Stomach smooth muscle (tissue), 2 donors: ENCODE data around the gene TMEM150C.

Experiments
- H3K27ac ChIP-seq: one replicate; pipeline ENCODE4 v1.7.0; 2013; ENCODE audit warnings: mild to moderate bottlenecking, low read length, inconsistent platforms
- H3K27me3 ChIP-seq, 2 donors: one replicate each; pipeline ENCODE4 v1.7.0; 2013; ENCODE audit warnings: low read length in 2 of 2; ENCODE audit not compliant: insufficient read depth in 2 of 2, control insufficient read depth in 1 of 2
- H3K36me3 ChIP-seq, 2 donors: one replicate each; pipeline ENCODE4 v1.7.0; 2013; ENCODE audit warnings: low read length in 2 of 2; ENCODE audit not compliant: control insufficient read depth in 2 of 2, insufficient read depth in 2 of 2
- H3K4me1 ChIP-seq: one replicate; pipeline ENCODE4 v1.7.0; 2013; ENCODE audit warnings: low read length; ENCODE audit not compliant: control insufficient read depth, insufficient read depth
- H3K4me3 ChIP-seq, 2 donors: one replicate each; pipeline ENCODE4 v1.7.0; 2013; ENCODE audit warnings: low read length in 2 of 2
- H3K9ac ChIP-seq, 2 donors: one replicate each; pipeline ENCODE4 v1.7.0; 2013; ENCODE audit warnings: low read length in 2 of 2, mild to moderate bottlenecking in 1 of 2
- H3K9me3 ChIP-seq, 2 donors: one replicate each; pipeline ENCODE4 v1.7.0; 2013; ENCODE audit warnings: low read length in 2 of 2; ENCODE audit not compliant: control insufficient read depth in 2 of 2
- donor health status: healthy.
- donor health status: Pancreatic carcinoma.

The TMEM150C gene

DNA sequence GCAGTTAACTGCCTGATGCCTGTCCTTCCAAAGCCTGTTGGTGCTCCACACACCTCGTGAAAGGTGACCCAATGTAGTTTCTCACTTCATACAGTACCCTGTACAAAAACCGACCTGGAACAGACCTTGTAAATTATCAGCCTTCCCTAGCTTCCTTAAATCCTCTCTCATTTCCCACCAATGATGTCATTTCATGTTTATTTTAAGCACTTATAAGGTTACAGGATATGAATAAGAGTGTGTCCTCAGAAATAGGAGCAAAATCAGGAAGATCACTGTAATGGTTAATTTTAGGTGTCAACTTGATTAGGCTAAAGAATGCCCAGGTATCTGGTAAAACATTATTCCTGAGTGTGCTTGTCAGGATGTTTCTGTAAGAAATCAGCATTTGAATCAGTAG is 44.7 kb downstream of the TMEM150C start:
- no peak overlapping the region for H3K4me3 ChIP-seq
- H3K4me1 ChIP-seq: no peaks in the 10 kb centered on the region
- no peaks in the 10 kb centered on the region for H3K36me3 ChIP-seq
- no peak overlapping the region for H3K9ac ChIP-seq
- H3K27ac ChIP-seq: no peak overlapping the region
- no peaks in the 10 kb centered on the region for H3K9me3 ChIP-seq
- no peaks in the 10 kb centered on the region for H3K27me3 ChIP-seq

- H3K27ac ChIP-seq: no peak overlapping the region
- no peak overlapping the region for H3K4me3 ChIP-seq
- H3K9ac ChIP-seq: no peak overlapping the region
- H3K36me3 ChIP-seq: no peaks in the 10 kb centered on the region
- no peaks in the 10 kb centered on the region for H3K27me3 ChIP-seq
- no peaks in the 10 kb centered on the region for H3K9me3 ChIP-seq
- no peaks in the 10 kb centered on the region for H3K4me1 ChIP-seq
Measured at GRCh38 chr4:82515705-82516104, 46.1 kb downstream of the TMEM150C start.

DNA sequence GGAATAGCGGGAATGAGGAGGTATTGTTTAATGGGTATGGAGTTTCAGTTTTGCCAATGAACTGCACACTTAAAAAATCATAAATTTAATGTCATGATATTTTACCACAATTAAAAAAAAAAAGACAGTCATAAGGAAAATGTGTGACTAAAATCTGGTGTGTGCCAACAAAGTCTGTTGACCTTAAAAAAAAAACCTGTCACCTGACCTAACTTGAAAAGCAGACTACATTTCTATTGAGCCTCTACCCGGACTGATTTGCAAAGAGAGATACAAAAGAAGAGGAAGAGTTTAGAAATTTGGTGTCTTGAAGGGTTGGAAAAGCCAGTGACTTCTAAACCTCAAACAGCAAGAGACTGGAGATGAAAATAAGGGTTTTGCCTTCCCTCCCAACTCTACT is 48.4 kb downstream of the TMEM150C start:
- no peak overlapping the region for H3K9ac ChIP-seq
- H3K4me3 ChIP-seq: no peak overlapping the region
- H3K36me3 ChIP-seq: no peaks in the 10 kb centered on the region
- no peaks in the 10 kb centered on the region for H3K27me3 ChIP-seq
- H3K4me1 ChIP-seq: no peaks in the 10 kb centered on the region
- no peak overlapping the region for H3K27ac ChIP-seq
- no peaks in the 10 kb centered on the region for H3K9me3 ChIP-seq

DNA sequence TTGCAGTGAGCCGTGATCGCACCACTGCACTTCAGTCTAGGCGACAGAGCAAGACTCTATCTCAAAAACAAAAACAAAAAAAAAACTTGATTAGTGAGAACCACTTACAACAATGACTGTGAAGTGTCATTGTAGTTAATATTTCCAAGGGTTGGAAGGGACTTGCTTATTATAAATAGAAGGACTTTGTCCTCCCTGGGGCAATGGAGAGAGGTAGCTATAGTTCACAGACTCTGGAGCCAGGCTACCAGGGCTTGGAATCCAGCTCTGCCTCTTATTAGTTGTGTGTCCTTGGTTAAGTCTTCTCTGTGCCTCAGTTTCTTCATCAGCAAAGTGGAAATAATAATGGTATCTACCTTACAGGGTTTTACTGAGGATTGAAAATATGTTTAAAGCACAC is 51.6 kb downstream of the TMEM150C start:
- no peaks in the 10 kb centered on the region for H3K9me3 ChIP-seq
- H3K4me1 ChIP-seq: no peaks in the 10 kb centered on the region
- H3K4me3 ChIP-seq: no peak overlapping the region
- no peaks in the 10 kb centered on the region for H3K36me3 ChIP-seq
- no peak overlapping the region for H3K27ac ChIP-seq
- no peaks in the 10 kb centered on the region for H3K27me3 ChIP-seq
- no peak overlapping the region for H3K9ac ChIP-seq

GRCh38 chr4:82508806-82509428 is 52.9 kb downstream of the TMEM150C start:
- H3K27ac ChIP-seq: no peak overlapping the region
- H3K9ac ChIP-seq: no peak overlapping the region
- H3K36me3 ChIP-seq: no peaks in the 10 kb centered on the region
- no peaks in the 10 kb centered on the region for H3K4me1 ChIP-seq
- no peaks in the 10 kb centered on the region for H3K9me3 ChIP-seq
- H3K27me3 ChIP-seq: no peaks in the 10 kb centered on the region
- H3K4me3 ChIP-seq: no peak overlapping the region

DNA sequence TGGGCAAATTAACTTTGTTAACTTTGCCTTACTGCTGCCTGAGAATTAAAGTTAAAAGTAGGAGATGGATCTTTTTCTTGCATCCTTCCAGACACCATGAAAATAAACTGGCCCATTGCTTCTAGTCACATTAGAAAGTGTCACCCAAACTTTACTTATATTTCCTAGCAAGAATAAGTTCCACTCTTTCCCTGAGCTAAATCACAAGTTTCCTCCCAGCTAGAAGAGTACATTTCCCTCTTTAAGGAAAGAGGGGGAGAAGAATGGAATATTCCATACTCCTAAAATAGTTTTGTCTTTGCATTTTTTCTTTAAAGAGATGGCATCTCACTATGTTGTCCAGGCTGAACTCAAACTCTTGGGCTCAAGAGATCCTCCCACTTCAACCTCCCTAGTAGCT is 53.8 kb downstream of the TMEM150C start:
- Histone ChIP-seq H3K27me3 (no peaks in the 10 kb centered on the region), H3K9me3 (no peaks in the 10 kb centered on the region), H3K27ac (no peak overlapping the region), H3K4me1 (no peaks in the 10 kb centered on the region), H3K36me3 (no peaks in the 10 kb centered on the region), H3K9ac (no peak overlapping the region), H3K4me3 (no peak overlapping the region)

- Histone ChIP-seq H3K36me3 (no peaks in the 10 kb centered on the region), H3K27me3 (no peaks in the 10 kb centered on the region), H3K9me3 (no peaks in the 10 kb centered on the region), H3K4me3 (no peak overlapping the region), H3K9ac (no peak overlapping the region), H3K27ac (no peak overlapping the region), H3K4me1 (peaks cover 2% of the 10 kb centered on the region)
Measured at GRCh38 chr4:82501154-82501442, 60.7 kb downstream of the TMEM150C start.

GRCh38 chr4:82500435-82501153 is 61.2 kb downstream of the TMEM150C start:
- Histone ChIP-seq H3K4me3 (no peak overlapping the region), H3K36me3 (no peaks in the 10 kb centered on the region), H3K4me1 (peaks cover 2% of the 10 kb centered on the region), H3K9ac (no peak overlapping the region), H3K27me3 (no peaks in the 10 kb centered on the region), H3K27ac (no peak overlapping the region), H3K9me3 (no peaks in the 10 kb centered on the region)

- no peaks in the 10 kb centered on the region for H3K36me3 ChIP-seq
- H3K27me3 ChIP-seq: no peaks in the 10 kb centered on the region
- H3K9me3 ChIP-seq: no peaks in the 10 kb centered on the region
- H3K27ac ChIP-seq: no peak overlapping the region
- peaks cover 2% of the 10 kb centered on the region for H3K4me1 ChIP-seq
- H3K4me3 ChIP-seq: no peak overlapping the region
- H3K9ac ChIP-seq: no peak overlapping the region
Measured at GRCh38 chr4:82499738-82500434, 61.9 kb downstream of the TMEM150C start.

DNA sequence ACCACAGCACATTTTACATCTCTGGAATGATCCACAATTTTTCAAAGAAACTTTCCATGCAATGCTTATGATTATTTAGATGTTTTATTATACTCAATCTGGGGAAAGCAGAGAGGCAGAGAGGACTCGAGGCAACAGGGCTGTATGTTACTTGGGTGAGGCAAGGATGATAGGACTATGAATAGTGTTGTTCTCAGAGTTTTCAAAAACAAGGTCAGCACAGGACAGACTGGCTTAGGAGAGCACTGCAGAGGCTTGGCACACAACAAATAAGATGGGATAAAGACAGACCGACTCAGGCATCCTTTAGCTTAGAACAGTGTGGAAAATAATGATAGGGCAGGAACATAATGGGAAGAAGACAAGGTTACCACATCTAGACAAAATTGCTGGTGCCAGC is 65.4 kb downstream of the TMEM150C start:
- Histone ChIP-seq H3K9me3 (no peaks in the 10 kb centered on the region), H3K9ac (no peak overlapping the region), H3K27ac (no peak overlapping the region), H3K4me1 (peaks cover 2% of the 10 kb centered on the region), H3K36me3 (no peaks in the 10 kb centered on the region), H3K4me3 (no peak overlapping the region), H3K27me3 (no peaks in the 10 kb centered on the region)

- H3K4me1 ChIP-seq: peaks cover 2% of the 10 kb centered on the region
- no peak overlapping the region for H3K27ac ChIP-seq
- no peaks in the 10 kb centered on the region for H3K36me3 ChIP-seq
- H3K27me3 ChIP-seq: no peaks in the 10 kb centered on the region
- no peaks in the 10 kb centered on the region for H3K9me3 ChIP-seq
- H3K4me3 ChIP-seq: no peak overlapping the region
- H3K9ac ChIP-seq: no peak overlapping the region
Measured at GRCh38 chr4:82495666-82496065, 66.1 kb downstream of the TMEM150C start.
